Ovary (tissue), 9 donors: ENCODE measurements around the gene VENTX. TPM values are rescaled to one million over a fixed set of nuclear protein-coding genes. Genes with fewer than 3 reads are reported as not detected.

Experiments used
- DNase-seq, 5 donors: peaks; one replicate each; pipeline ENCODE4 v3.0.0-alpha.2; 2019 to 2020
- H3K27ac ChIP-seq, 2 donors: fragments of 200-600 bp; one replicate each; pipeline versions ENCODE4 v1.5.1 to v1.8.0; 2019 to 2022
- H3K27me3 ChIP-seq: fragments of 200-600 bp; one replicate; pipeline ENCODE4 v1.8.0; 2022
- H3K36me3 ChIP-seq: fragments of 200-600 bp; sonication (generic); one replicate; pipeline ENCODE4 v1.5.1; 2019
- H3K4me1 ChIP-seq: one replicate; pipeline ENCODE4 v1.8.1; 2013; ENCODE audit warnings: mild to moderate bottlenecking, moderate library complexity; ENCODE audit not compliant: insufficient read depth
- H3K4me3 ChIP-seq: fragments of 200-600 bp; sonication (generic); one replicate; pipeline ENCODE4 v1.5.1; 2017
- H3K9me3 ChIP-seq, 2 donors: fragments of 200-600 bp in 1 of 2; sonication (generic) in 1 of 2; one replicate each; pipeline versions ENCODE4 v1.5.1 to v1.8.1; 2013 to 2019; ENCODE audit warnings: mild to moderate bottlenecking in 1 of 2, moderate library complexity in 1 of 2
- EP300 ChIP-seq: sonication (generic); formaldehyde crosslinking; IDR thresholded peaks from one replicate; pipeline ENCODE4 v1.6.1; 2017; ENCODE audit warnings: antibody characterized with exemption
- POLR2A ChIP-seq: fragments of 450-650 bp; IDR thresholded peaks from one replicate; pipeline ENCODE4 v1.6.1; 2017; ENCODE audit warnings: antibody characterized with exemption, mild to moderate bottlenecking, moderate library complexity
- WGBS, 3 donors: extraction: QIAGEN DNeasy Blood & Tissue Kit in 1 of 3; methylation state at CpG; one replicate each; pipeline versions ENCODE4 v1.1.5 to v1.1.7; 2013 to 2017; 5-methylcytosine and 5-hydroxymethylcytosine counted together
- intact Hi-C, 4 donors: fragments of 100-400 bp; cut with DNase I; formaldehyde crosslinking; loops; one replicate each; pipeline versions ENCODE4 v1.11.0 to v1.15.1; 2022 to 2023
- polyA plus RNA-seq, 2 donors: library from polyadenylated mRNA; stranded (reverse); fragments of 200-250 nt in 1 of 2; fragments of 350-450 nt in 1 of 2; fragmentation: Illumina TruSeq in 1 of 2; extraction: RNeasy Lipid Tissue Mini Kit (QIAGEN cat#74804) in 1 of 2; gene quantifications; one replicate each; pipeline ENCODE4 v1.2.3, GENCODE V29; 2013 to 2014
- total RNA-seq, 7 donors: library from RNA; depleted of rRNA in 2 of 7; stranded (reverse); fragments of >200 nt in 2 of 7; fragmentation: NEBNext Ultra II Directional in 3 of 7; extraction: Animal tissue kit (Norgen Biotek cat#: 25700) in 3 of 7; gene quantifications; one replicate each; pipeline versions ENCODE4 v1.1.0 to v1.2.4, GENCODE V29; 2016 to 2023
- TF ChIP-seq, protein P1 (sequence below), 3 donors: fragments of 450-650 bp in 2 of 3; fragments of 200-600 bp in 1 of 3; IDR thresholded peaks; one replicate each; pipeline versions ENCODE4 v1.5.1 to v1.8.0; 2016 to 2022; ENCODE audit warnings: antibody characterized with exemption in 3 of 3, mild to moderate bottlenecking in 1 of 3
- donor health status: DM: no; HTN: no; CAD: no; lungs with moderate emphysema.
- donor health status: DM: no; HTN: no; CAD: no.
- donor health status: Bipolar disorder and iron deficiency.
- donor health status: DM: yes; HTN: yes; CAD: no.
- donor health status: DM: no; HTN: no; CAD: no.
- donor health status: DM: yes; HTN: yes; CAD: no.

VENTX gene
- total and polyA plus RNA-seq, 9 donors, result 0.23 to 2.2 (median 0.83) TPM

DNA sequence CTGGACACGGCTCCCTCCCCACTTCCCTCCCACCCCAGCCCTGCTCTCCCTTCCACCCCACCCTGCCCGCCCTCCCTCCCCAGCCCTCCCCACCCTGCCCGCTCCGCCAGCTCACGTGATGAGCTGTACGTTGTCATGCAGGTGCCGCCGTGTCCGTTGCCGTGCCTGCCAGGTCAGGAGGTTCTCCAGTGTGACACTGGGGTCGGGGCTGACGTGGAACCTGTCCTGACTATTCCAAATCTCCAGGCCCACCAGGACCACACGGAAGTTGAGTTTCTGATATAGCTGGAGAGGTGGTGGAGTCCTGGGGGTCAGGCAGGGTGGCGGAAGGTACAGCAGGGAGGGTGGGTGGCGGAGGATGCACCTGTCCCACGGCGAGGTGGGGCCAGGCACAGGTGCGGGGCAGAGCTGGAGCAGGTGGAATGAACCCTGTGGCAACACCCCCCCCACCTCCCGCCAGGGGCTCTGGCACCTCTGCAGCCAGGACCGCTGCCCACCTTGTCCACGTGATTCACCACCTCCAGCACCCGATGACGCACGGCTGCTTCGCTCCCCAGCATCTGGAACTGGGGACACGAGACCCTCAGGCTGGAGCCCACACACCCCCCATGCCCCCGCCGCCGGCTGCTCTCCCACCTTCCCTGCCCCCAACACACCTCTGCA lies 34.8 kb downstream of the VENTX start:
- intact Hi-C loops, result no loop called here
- H3K27me3 ChIP-seq, result no peaks in the 10 kb centered on the region
- no peak overlapping the region for H3K27ac ChIP-seq
- no peaks in the 10 kb centered on the region for H3K36me3 ChIP-seq
- H3K4me1 ChIP-seq, result no peaks in the 10 kb centered on the region
- H3K9me3 ChIP-seq, result no peaks in the 10 kb centered on the region
- no peak overlapping the region for H3K4me3 ChIP-seq
- 81 to 87% (median 82%) methylated on average over 29 of the region's 29 CpGs for WGBS, 3 donors
- DNase-seq, result no peak
- no peak for TF ChIP-seq POLR2A
- no peak for TF ChIP-seq EP300
- TF ChIP-seq, protein P1, sequence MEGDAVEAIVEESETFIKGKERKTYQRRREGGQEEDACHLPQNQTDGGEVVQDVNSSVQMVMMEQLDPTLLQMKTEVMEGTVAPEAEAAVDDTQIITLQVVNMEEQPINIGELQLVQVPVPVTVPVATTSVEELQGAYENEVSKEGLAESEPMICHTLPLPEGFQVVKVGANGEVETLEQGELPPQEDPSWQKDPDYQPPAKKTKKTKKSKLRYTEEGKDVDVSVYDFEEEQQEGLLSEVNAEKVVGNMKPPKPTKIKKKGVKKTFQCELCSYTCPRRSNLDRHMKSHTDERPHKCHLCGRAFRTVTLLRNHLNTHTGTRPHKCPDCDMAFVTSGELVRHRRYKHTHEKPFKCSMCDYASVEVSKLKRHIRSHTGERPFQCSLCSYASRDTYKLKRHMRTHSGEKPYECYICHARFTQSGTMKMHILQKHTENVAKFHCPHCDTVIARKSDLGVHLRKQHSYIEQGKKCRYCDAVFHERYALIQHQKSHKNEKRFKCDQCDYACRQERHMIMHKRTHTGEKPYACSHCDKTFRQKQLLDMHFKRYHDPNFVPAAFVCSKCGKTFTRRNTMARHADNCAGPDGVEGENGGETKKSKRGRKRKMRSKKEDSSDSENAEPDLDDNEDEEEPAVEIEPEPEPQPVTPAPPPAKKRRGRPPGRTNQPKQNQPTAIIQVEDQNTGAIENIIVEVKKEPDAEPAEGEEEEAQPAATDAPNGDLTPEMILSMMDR (IDR thresholded peaks at IDR 0.05), result no peak

DNA sequence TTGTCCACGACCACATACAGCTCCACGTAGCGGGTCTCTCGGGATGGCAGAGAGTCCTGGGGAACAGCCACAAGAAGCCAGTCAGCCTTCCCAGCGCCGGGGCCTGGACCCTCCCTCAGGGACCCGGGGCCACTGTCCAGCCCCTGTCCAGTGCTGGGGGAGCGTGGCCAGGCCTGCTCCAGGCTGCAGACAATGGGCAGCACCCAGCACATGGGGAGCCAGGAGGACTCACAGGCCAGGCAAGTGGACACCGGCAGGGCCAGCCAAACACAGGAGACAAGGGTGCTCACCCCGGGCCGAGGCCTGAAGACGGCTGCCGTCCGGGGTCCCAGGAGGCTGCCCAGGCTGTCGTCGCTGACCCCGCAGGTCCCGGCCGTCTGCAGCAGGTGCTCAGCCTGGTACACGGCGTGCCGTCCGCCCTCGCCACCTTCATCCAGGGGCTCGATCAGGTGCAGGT lies 35.3 kb downstream of the VENTX start:
- DNase-seq, result no peak
- Histone ChIP-seq H3K27me3 (no peaks in the 10 kb centered on the region), H3K27ac (no peak overlapping the region), H3K9me3 (no peaks in the 10 kb centered on the region), H3K4me3 (no peak overlapping the region), H3K4me1 (no peaks in the 10 kb centered on the region), H3K36me3 (no peaks in the 10 kb centered on the region)
- WGBS, 3 donors, result 87 to 91% (median 90%) methylated on average over 16 to 25 of the region's 25 CpGs
- TF ChIP-seq POLR2A, result no peak
- TF ChIP-seq EP300, result no peak
- TF ChIP-seq, protein P1 (IDR thresholded peaks at IDR 0.05), result no peak
- intact Hi-C loops, result no loop called here

DNA sequence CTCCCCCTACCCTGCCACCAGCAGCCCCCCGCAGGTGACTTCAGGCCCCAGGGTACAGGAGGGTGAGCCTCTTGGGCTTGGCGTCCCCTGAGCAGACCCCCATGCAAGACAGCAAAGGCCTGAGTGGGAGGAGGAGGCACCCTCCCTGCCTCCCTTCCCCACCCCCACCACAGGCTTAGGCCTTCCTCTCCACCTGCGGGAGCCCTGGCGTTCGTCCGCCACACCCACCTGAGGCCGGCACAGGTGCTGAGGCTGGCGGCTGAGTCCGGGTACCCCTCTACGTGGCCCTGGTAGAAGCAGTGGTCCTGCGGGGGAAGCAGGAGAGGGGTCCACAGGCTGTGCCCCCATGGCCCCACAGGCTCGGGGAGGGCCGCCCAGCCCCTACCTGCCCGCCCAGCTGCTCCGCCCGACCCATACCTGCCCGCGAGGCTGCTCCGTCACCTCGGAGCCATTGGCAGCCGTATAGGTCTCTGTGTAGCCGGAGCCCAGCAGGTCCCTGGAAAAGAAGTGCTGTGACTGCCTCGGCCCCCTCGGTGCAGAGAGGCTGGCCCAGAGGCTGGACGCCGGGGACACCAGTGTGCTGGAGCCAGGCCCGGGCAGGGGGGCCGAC lies 36.0 kb downstream of the VENTX start:
- Histone ChIP-seq H3K27me3 (no peaks in the 10 kb centered on the region), H3K4me3 (no peak overlapping the region), H3K4me1 (no peaks in the 10 kb centered on the region), H3K36me3 (no peaks in the 10 kb centered on the region), H3K9me3 (no peaks in the 10 kb centered on the region), H3K27ac (no peak overlapping the region)
- WGBS, 3 donors, result 88 to 92% (median 90%) methylated on average over 23 to 28 of the region's 28 CpGs
- DNase-seq, result no peak
- TF ChIP-seq, protein P1 (IDR thresholded peaks at IDR 0.05), result no peak
- TF ChIP-seq EP300 (no peak), POLR2A (no peak)
- intact Hi-C loops, result no loop called here

DNA sequence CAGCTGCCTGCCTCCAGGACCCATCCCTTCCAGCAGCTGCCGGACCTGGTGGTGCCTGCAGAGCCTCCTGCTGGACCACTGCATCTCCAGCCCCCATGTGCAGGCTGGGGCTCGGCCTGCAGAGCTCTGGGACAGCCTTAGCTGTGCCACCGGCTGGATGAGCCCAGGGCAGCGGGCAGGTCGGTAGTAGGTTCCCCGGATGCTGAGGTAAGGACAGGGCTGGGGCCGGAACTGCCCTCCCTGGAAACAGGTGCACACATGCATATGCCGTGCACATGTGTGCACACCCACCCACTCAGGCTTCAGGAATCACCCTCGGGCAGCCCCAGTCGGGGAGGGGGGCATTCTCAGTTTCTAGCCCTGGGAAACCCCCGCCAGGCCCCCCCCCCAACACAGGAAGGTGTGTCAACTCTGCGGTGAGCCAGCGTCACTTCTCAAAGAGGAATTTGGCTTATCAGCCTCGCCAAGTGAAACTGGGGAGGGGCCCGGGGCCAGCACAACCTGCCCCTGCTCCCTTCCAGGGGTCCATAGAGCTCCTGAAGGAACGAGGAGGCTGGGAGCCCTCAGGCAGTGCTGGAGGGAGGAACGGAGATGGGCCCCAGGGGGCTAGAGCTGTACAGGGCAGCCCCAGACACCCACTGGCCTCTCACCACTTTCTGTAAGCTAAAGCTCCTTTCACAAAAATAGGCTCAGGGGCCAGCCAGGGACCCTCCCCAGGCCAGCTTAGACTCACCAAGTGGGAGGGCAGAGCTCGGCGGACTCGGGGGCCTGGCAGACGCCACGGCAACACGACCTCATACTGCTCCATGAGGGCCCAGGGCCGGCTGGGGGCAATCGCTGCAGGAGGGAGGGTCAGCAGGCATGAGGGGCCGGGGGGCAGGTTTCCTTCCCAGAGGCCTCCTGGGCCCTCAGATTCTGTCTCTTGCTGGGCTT lies 37.4 kb downstream of the VENTX start:
- intact Hi-C loops, result no loop called here
- Histone ChIP-seq H3K36me3 (no peaks in the 10 kb centered on the region), H3K4me3 (no peak overlapping the region), H3K4me1 (no peaks in the 10 kb centered on the region), H3K9me3 (no peaks in the 10 kb centered on the region), H3K27ac (no peak overlapping the region), H3K27me3 (no peaks in the 10 kb centered on the region)
- TF ChIP-seq, protein P1 (IDR thresholded peaks at IDR 0.05), result no peak
- no peak for TF ChIP-seq EP300
- no peak for TF ChIP-seq POLR2A
- no peak for DNase-seq
- 46 to 53% (median 51%) methylated on average over 16 to 26 of the region's 26 CpGs for WGBS, 3 donors
